D721Med (cell line): ENCODE data around the gene NOD2.

Experiments used
- DNase-seq: peaks from one replicate; pipeline ENCODE4 v3.0.0; 2011; ENCODE audit warnings: low spot score; ENCODE audit not compliant: insufficient read length
- FAIRE-seq: peaks from 2 replicates; lab custom pipeline; 2011; peaks lifted over from hg19 to GRCh38; lab: Jason Lieb, UNC
- TF ChIP-seq, protein P1 (sequence below): IDR thresholded peaks from 2 replicates; pipeline ENCODE4 v1.5.1; 2012; ENCODE audit warnings: mild to moderate bottlenecking, control low read depth; ENCODE audit not compliant: insufficient read depth; ENCODE audit errors: missing control alignments

NOD2 gene

GRCh38 chr16:50694206-50694605, 800 bp downstream of the NOD2 start:
- TF ChIP-seq, protein P1, sequence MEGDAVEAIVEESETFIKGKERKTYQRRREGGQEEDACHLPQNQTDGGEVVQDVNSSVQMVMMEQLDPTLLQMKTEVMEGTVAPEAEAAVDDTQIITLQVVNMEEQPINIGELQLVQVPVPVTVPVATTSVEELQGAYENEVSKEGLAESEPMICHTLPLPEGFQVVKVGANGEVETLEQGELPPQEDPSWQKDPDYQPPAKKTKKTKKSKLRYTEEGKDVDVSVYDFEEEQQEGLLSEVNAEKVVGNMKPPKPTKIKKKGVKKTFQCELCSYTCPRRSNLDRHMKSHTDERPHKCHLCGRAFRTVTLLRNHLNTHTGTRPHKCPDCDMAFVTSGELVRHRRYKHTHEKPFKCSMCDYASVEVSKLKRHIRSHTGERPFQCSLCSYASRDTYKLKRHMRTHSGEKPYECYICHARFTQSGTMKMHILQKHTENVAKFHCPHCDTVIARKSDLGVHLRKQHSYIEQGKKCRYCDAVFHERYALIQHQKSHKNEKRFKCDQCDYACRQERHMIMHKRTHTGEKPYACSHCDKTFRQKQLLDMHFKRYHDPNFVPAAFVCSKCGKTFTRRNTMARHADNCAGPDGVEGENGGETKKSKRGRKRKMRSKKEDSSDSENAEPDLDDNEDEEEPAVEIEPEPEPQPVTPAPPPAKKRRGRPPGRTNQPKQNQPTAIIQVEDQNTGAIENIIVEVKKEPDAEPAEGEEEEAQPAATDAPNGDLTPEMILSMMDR = no peak
- FAIRE-seq (no peak), DNase-seq (no peak)

- FAIRE-seq = no peak
- DNase-seq = no peak
- TF ChIP-seq, protein P1 = no peak
These were observed 1.9 kb downstream of the NOD2 start for GRCh38 chr16:50695017-50696000.

GRCh38 chr16:50696126-50696525, 2.7 kb downstream of the NOD2 start:
- FAIRE-seq = no peak
- TF ChIP-seq, protein P1 = no peak

DNA sequence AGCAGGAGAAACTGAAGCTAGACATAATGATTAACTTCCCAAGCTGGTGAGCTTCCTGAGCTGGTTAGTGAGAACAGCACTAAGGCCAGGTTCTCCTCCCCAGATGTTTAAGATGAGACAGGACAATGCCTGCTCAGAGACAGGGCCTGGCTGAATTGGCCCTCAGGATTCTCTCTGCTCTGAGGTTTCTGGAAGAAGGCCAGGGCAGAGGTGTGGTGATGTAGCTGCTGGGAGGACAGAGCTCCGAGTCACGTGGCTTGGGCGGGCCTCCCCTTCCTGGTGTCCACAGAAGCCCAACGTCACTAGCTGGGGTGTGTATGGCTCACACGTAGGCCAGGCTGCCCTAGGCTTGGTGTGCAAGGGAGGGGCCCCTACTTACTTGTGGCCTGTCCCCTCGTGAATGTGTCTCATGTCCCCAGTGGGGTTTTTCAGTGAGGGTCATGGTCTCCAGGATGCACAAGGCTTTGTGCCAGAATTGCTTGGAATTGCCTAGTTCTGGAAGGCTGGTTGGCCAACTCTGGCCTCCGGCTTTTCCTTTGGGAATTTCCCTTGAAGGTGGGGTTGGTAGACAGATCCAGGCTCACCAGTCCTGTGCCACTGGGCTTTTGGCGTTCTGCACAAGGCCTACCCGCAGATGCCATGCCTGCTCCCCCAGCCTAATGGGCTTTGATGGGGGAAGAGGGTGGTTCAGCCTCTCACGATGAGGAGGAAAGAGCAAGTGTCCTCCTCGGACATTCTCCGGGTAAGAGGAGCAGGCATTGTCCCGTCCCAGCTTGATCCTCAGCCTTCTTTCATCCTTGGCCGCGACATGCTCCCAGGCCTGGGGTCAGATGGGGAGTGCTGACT, 3.4 kb downstream of the NOD2 start:
- DNase-seq = no peak
- FAIRE-seq = no peak
- TF ChIP-seq, protein P1 = no peak

More at GRCh38 chr16:50696126-50696525, 2.7 kb downstream of the NOD2 start:
- DNase-seq = no peak

DNA sequence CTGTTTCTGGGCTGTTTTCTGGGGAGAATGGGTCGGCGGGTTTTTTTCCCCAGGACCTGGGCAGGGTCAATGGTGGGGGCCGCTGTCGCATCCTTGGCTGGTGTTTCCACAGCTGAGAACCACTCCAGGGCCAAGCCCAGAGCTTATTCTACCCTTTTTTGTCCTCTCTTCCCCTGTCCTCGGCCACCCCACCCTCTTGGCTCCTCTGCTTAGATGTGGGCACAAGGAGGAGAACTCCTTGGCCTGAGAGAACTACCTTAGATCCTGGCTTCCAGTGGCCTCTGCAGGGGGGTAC, 4.0 kb downstream of the NOD2 start:
- TF ChIP-seq, protein P1 = no peak
- DNase-seq (no peak), FAIRE-seq (no peak)

DNA sequence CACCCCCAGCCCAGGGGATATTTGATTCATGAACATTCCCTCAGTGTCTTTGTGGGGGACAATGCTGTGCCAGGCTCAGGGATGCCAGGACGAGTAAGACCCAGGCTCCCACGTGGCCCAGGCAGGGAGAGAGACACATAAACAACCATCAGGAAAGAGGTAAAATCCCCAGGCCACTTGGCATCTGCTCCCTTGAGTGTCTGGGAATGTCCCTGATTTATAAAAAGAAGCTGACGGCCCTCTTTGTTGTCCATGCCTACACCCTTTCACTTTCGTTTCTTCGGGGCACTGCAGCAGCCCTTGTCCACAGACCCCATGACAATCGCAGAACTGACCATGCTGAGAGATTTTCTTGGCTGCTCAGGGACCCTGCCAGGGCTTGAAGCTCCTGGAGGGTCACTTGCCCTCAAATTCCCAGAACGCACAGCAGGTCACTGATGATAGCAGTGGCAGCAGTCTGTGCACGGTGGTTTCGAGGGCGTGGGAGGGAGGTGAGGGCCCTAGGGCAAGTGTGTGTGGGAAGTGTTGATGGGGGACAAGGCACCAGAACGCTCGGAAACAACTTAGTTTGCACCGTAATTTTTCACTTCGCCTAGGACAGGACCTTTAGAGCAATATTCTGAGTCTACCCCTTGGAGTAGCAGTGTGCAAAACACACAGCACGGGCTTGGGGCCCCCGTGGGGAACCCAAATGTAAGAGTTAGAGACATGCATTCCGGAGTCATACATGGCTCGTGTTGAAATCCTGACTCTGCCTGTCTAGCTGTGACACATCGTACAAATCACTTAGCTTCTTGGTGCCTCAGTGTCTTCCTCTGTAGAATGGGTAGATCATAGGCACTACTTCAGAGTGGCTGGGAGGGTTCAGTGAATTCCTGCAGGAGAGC, 4.7 kb downstream of the NOD2 start:
- FAIRE-seq = no peak
- TF ChIP-seq, protein P1 = no peak
- no peak for DNase-seq
